Renal cortical epithelial cell (primary cell): ENCODE results near the gene TRANK1. TPM values are rescaled to one million over a fixed set of nuclear protein-coding genes. Genes with fewer than 3 reads are reported as not detected.
"Not testable (repeated sequence)": the region's sequence is repeated elsewhere in the genome, so short reads cannot be mapped to it uniquely, and the experiment has no call there.

Source experiments
- DNase-seq: peaks from one replicate; pipeline ENCODE4 v3.0.0-alpha.2; 2011; ENCODE audit warnings: low read depth
- total RNA-seq: library from RNA; depleted of rRNA; stranded (reverse); fragments of >200 nt; gene quantifications from 2 replicates; pipeline ENCODE4 v1.2.3, GENCODE V29; 2014

TRANK1 gene
- total RNA-seq, 1 donor from 2014 or later, result 31.1 TPM

GRCh38 chr3:36920884-36921567 is 23.8 kb downstream of the TRANK1 start:
- DNase-seq, result no peak

- peak; percentile 45 for DNase-seq
These were observed 25.3 kb downstream of the TRANK1 start for GRCh38 chr3:36919439-36920160.

- no peak for DNase-seq
These were observed 26.8 kb downstream of the TRANK1 start for GRCh38 chr3:36918050-36918449.

GRCh38 chr3:36911990-36912804 is 32.7 kb downstream of the TRANK1 start:
- peak; percentile 93 for DNase-seq

GRCh38 chr3:36909666-36910065 is 35.2 kb downstream of the TRANK1 start:
- no peak for DNase-seq

- DNase-seq, result no peak
These were observed 35.7 kb downstream of the TRANK1 start for GRCh38 chr3:36909181-36909580.

- DNase-seq, result no peak
These were observed 36.1 kb downstream of the TRANK1 start for GRCh38 chr3:36908647-36909180.

- DNase-seq, result peak; percentile 73
These were observed 36.8 kb downstream of the TRANK1 start for GRCh38 chr3:36907911-36908646.

- DNase-seq, result peak; percentile 16
These were observed 38.2 kb downstream of the TRANK1 start for GRCh38 chr3:36906504-36907149.

GRCh38 chr3:36905545-36905944 is 39.3 kb downstream of the TRANK1 start:
- no peak for DNase-seq

- peak; percentile 15 for DNase-seq
These were observed 40.2 kb downstream of the TRANK1 start for GRCh38 chr3:36904641-36905040.

GRCh38 chr3:36904065-36904464 is 40.8 kb downstream of the TRANK1 start:
- DNase-seq, result not testable (repeated sequence)

- no peak for DNase-seq
These were observed 41.6 kb downstream of the TRANK1 start for GRCh38 chr3:36903119-36903882.

GRCh38 chr3:36901588-36901987 is 43.3 kb downstream of the TRANK1 start:
- no peak for DNase-seq

- DNase-seq, result no peak
These were observed 44.1 kb downstream of the TRANK1 start for GRCh38 chr3:36900474-36901443.

- no peak for DNase-seq
These were observed 49.1 kb downstream of the TRANK1 start for GRCh38 chr3:36895496-36896409.

GRCh38 chr3:36894914-36895313 is 49.9 kb downstream of the TRANK1 start:
- no peak for DNase-seq

- DNase-seq, result no peak
These were observed 51.0 kb downstream of the TRANK1 start for GRCh38 chr3:36893826-36894225.
